GM18951 (cell line): ENCODE data around the gene PAK4.
"Not testable (repeated sequence)": the region's sequence is repeated elsewhere in the genome, so short reads cannot be mapped to it uniquely, and the experiment has no call there.

Source experiments
- POLR2A ChIP-seq: IDR thresholded peaks from 4 replicates; pipeline ENCODE4 v1.6.1; 2011; ENCODE audit warnings: mild to moderate bottlenecking; ENCODE audit not compliant: insufficient read length, insufficient read depth; ENCODE audit errors: extremely low read depth
- in situ Hi-C: fragments of 300-500 bp; cut with MboI; formaldehyde crosslinking; loops from one replicate; pipeline ENCODE4 v1.12.0; 2022; ENCODE audit warnings: low sequenced_read_pairs, mixed read lengths, inconsistent platforms; ENCODE audit not compliant: unreplicated experiment

PAK4 gene

DNA sequence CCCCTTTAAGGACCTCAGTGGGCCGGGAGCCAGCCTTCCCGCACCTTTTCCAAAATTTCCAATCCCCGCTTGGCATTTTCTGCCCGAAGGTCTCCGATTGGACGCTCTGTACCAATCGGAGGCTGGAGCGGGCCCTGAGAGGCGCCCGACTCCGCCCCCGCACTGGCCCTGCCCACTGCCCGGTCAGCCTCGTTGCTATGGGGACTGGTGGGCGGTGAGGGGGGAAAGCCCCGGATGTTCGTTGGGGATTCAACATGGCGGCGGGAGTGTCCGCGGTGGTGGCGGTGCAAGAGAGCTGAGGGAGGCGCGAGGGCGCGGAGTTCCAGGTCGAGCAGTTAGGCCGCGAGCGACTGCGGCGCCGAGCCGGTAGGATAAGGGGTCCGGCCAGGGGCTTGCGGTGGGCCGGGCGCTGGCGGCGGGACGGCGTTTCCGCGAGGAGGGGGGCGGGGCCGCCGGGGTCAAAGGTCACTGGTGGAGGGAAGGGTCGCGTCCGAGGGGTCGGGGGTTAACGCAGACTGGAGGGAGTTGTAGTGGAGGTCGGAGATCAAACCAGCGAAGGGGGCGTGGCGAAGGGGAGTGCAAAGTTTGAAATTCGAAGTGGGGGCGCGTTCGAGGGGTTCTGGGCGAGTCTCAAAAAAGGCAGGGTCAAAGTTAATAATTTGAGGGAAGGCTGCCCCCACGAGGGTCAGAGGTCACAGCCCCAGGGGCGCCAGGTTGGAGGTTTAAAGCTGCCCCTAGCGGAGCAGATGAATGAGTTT, at the start of gene PAK4:
Gene PAK4 (plus strand): TSS at position 233 of the 758 bp plus-strand sequence. CDS start 43,768 bp downstream, outside the sequence.
- in situ Hi-C loops = no loop called here
- peak; percentile 78 for TF ChIP-seq POLR2A

- in situ Hi-C loops = no loop called here
- TF ChIP-seq POLR2A = no peak
Measured at GRCh38 chr19:39077323-39077722, 48.3 kb upstream of the PAK4 start.

GRCh38 chr19:39078436-39079200, 47.0 kb upstream of the PAK4 start:
- no peak for TF ChIP-seq POLR2A
- in situ Hi-C loops = no loop called here

DNA sequence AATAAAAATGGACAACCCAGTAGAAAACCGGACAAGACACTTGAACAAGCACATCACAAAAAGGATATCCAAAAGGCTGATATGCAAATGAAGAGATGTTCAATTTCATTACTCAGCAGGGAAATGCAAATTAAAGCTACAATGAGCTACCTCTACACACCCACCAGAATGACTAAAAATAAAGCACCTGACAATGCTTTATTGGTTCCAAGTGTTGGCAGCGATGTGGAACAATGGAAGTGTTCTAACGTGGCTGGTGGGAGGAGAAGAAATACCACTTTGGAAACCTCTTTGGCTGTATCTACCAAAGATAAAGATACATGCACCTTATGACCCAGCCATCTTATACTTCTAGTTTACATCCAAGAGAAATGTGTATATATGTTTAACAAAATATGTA, 45.2 kb upstream of the PAK4 start:
- TF ChIP-seq POLR2A = no peak
- in situ Hi-C loops = no loop called here

- TF ChIP-seq POLR2A = no peak
- in situ Hi-C loops = no loop called here
Measured at GRCh38 chr19:39082167-39082566, 43.4 kb upstream of the PAK4 start.

- in situ Hi-C loops = no loop called here
- TF ChIP-seq POLR2A = no peak
Measured at GRCh38 chr19:39082745-39083598, 42.6 kb upstream of the PAK4 start.

DNA sequence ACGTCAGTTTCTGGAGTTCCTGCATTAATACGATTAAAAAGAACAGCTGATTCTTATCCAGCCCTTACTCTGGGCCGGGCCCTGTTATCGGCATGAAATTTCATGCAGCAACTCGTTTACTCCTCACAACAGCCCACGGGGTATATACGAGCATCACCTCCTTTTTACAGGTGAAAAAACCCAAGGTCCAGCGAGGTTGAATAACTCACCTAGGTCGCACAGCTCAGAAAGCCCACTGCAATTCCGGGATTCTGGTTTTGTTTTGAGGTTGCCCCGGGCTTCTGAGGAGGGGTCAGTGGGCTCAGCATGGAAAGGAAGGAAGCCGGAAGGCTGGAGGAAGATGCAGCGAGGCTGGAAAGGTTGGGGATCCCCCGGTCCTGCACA, 42.0 kb upstream of the PAK4 start:
- in situ Hi-C loops = no loop called here
- TF ChIP-seq POLR2A = no peak

GRCh38 chr19:39083983-39084731, 41.4 kb upstream of the PAK4 start, which contains the start of gene ACP7:
Gene ACP7 (plus strand): TSS chr19:39084368. CDS start chr19:39085270, 902 bp downstream.
- in situ Hi-C loops = no loop called here
- TF ChIP-seq POLR2A = no peak

DNA sequence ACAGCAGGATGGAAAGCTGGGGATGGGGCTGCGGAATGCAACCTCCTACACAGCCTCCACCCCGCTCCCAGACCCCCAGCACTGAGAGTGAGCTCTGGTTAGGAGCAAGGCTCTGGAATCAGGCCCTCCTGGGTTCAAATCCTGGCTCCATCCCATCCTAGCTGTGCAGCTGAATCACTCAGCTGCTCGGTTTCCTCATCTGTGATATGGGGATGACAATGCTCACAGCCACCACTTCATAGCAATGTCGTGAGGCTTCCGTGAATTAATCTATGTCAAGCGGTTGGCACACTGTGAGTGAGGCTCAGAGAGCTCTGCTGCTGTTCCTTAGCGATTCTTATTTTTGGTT, 40.9 kb upstream of the PAK4 start:
- no peak for TF ChIP-seq POLR2A
- in situ Hi-C loops = no loop called here

- TF ChIP-seq POLR2A = no peak
- in situ Hi-C loops = no loop called here
Measured at GRCh38 chr19:39085392-39085791, 40.2 kb upstream of the PAK4 start.

DNA sequence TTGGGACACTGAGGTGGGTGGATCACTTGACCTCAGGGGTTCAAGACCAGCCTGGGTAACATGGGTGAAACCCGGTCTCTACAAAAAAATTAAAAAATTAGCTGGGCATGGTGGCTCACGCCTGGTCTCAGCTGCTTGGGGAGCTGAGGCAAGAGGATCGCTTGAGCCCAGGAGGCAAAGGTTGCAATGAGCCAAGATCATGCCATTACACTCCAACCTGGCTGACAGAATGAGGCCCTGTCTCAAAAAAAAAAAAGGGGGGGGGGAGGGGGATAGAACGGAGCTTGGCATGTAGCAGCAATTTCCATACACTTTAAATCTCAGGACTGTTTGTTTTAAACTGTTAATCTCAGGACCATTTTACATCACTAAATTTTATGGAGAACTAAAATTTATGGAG, 39.2 kb upstream of the PAK4 start:
- in situ Hi-C loops = no loop called here
- no peak for TF ChIP-seq POLR2A

DNA sequence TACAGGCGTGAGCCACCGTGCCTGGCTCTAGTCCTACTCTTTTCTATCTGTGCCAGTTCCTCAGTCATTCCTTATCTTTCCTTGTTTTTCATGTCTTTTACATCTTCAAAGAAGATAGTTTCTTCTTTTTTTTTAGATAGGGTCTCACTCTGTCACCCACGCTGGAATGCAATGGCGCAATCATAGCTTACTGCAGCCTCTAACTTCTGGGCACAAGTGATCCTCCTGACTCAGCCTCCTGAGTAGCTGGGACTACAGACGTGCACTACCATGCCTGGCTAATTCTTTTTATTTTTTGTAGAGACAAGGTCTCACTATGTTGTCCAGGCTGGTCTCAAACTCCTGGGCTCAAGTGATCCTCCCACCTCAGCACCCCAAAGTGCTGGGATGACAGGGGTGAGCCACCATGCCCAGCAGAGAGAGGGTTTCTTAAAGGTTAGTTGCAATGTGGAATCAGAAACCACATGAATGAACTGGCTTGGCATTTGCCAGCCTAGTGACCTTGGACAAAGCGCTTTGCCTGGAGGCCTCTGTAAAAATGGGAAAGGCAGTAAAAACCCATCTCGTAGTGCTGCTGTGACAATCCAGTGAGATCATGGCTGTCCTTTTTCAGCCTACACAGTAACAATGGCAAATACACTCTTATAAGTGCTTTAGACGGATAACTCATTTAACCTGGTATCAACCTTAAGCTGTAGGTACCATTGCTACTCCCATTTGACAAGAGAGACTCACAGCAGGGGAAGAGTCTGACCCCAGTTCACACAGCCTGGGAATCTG, 37.5 kb upstream of the PAK4 start:
- in situ Hi-C loops = no loop called here
- TF ChIP-seq POLR2A = no peak

GRCh38 chr19:39090016-39090415, 35.6 kb upstream of the PAK4 start:
- in situ Hi-C loops = not testable (repeated sequence)
